Fibroblast of skin of left quadriceps (primary cell): Measurements from ENCODE around the gene USP54.

ENCODE experiments used
- DNase-seq, 2 experiments: peaks; one replicate each; pipeline ENCODE4 v3.0.0-alpha.2; 2013; ENCODE audit warnings: low read depth in 2 of 2

USP54 gene

GRCh38 chr10:73529089-73529832 is 61.9 kb downstream of the USP54 start:
- peak; percentile 61 to 62 for DNase-seq

- DNase-seq: peak; percentile 24 to 28
Measured at GRCh38 chr10:73522263-73522662, 68.9 kb downstream of the USP54 start.

GRCh38 chr10:73519336-73519735 is 71.8 kb downstream of the USP54 start:
- DNase-seq: no peak

GRCh38 chr10:73517166-73517888 is 73.8 kb downstream of the USP54 start:
- DNase-seq: no peak

- DNase-seq: no peak
Measured at GRCh38 chr10:73512207-73512743, 78.9 kb downstream of the USP54 start.

GRCh38 chr10:73509695-73510094 is 81.4 kb downstream of the USP54 start:
- DNase-seq: no peak

- no peak for DNase-seq
Measured at GRCh38 chr10:73506491-73506890, 84.7 kb downstream of the USP54 start.

- no peak for DNase-seq
Measured at GRCh38 chr10:73506074-73506473, 85.1 kb downstream of the USP54 start.

- DNase-seq: no peak
Measured at GRCh38 chr10:73503037-73503436, 88.1 kb downstream of the USP54 start.

DNA sequence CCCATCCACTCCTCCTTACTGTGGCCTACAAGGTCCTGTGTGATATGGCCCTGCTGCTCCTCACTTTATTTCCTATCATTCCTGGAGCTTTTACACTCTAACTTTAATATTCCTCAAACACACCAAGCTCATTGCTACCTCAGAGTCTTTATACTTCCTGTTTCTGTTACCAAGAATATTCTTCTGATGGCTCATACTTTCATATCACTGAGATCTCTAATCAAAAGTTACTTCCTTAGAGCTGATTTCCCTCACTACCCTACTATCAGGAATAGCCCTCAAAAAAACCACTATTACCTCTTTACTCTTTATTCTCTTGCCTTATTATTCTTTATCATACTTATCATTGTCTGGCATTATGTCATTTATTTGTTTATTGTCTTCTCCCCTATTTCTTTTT is 89.5 kb downstream of the USP54 start:
- DNase-seq: no peak

GRCh38 chr10:73497623-73498022 is 93.5 kb downstream of the USP54 start:
- DNase-seq: no peak

DNA sequence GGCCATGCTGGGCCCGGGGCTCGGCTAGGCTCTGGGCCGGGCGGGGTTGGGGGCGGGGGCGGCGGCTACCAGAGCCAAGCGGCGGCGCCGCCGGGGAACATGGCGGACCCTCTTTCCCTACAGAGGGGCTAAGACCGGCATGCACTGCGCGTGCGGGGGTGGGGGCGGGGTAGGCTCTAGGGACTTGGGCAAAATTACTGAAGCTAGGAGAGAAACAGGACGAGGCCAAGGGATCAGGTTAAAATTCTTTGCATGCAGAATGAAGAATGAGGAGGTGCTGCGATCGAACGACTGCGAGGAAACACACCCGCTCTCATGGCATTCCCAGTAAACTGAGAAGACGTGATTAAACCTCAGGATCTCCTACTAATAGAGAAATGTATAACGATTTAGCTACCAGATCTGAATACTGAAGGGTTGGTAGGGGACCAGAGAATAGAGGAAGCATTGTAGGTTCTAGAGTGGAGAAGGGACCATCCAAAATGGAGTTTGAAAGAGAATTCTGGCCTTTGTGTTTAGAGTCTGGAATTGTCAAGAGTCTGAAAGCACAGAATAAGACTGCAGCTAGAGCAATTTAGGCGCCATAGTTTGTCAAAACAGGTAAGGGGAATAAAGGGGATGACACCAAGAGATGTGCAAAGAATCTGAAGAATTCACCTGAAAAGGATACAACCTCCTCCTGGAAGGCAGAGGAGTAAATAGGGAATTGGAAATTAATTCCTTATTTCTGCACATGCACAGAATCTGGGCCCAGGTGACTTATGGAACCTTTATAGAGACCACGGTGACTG is 95.1 kb downstream of the USP54 start, which contains the start of gene PPP3CB:
PPP3CB (minus strand) TSS at position 141 of the 791 bp plus-strand sequence; CDS start at position 6, 135 bp downstream.
- DNase-seq: peak; percentile 95

DNA sequence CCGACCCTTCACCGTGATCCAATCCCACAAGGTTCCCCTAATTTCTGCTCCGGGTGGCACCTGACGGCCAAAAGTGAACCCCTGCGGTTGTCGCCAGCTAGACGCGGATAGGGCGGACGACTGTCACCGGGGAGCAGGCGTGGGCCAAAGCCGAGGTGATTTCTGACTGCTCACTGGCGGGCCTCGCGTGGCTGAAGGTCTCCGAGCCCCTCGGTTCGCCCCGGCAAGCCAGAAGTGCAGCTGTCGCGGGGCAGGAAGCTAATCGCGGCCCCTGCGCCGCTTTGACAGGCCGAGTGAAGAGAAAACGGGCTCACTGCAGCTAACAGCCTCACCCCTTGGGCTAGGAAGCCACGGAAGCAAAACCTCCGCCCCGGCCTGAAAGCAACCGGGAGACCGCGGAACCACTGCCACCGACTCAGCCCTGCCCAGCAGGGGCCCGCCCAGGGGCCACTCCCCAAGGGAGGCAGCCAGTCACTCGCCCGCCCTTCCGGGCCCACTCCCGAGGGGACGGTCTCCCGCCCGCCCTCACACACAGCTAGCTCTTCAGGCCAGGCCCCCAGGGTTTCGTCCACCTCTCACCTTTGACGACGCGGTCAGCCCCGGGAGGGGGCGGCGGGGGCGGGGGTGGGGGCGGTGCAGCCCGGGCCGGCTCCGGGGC is 95.8 kb downstream of the USP54 start:
- peak; percentile 47 to 48 for DNase-seq

DNA sequence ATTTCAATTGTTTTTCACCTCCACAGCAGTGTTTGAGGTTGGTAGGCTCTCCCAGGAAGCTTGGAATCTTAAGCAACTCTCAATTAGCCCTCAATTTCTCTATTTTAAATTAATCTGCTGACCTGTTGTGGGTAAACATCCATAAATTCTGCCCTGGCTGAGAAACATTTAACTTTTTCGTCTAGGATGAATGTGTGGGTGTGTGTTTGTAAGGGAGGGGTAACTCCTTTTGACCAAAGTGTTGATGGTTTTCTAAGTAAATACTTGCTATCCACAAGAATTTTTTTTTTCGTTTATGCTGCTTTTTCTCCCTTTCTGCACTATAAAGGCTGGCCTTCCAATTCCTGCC is 96.3 kb downstream of the USP54 start:
- DNase-seq: no peak

- DNase-seq: no peak
Measured at GRCh38 chr10:73494213-73494612, 96.9 kb downstream of the USP54 start.

GRCh38 chr10:73493781-73494180 is 97.4 kb downstream of the USP54 start:
- peak; percentile 82 to 84 for DNase-seq

GRCh38 chr10:73486601-73487000 is 104.5 kb downstream of the USP54 start:
- DNase-seq: no peak

- DNase-seq: no peak
Measured at GRCh38 chr10:73485320-73485719, 105.8 kb downstream of the USP54 start.

GRCh38 chr10:73480158-73480557 is 111.0 kb downstream of the USP54 start:
- DNase-seq: peak in 1 of 2 experiments; percentile 21

- no peak for DNase-seq
Measured at GRCh38 chr10:73478636-73479035, 112.5 kb downstream of the USP54 start.

DNA sequence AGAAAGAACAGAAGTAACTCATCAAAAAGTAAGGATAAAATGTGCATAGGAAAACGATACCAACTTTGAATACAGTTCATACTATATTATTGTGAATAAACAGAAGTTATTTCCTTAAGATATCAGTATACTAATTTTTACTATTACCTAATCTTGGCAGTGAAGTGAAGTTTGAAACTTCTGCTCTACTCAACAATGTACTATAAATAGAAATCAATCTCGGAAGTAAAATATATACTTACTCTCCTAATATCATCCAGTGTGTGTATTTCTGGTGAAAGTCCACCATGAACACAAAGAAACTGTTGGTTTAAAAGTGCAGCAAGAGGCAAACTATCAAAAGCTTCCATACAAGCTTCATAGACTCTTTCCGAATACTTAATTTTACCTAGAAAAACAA is 119.9 kb downstream of the USP54 start:
- DNase-seq: no peak

DNA sequence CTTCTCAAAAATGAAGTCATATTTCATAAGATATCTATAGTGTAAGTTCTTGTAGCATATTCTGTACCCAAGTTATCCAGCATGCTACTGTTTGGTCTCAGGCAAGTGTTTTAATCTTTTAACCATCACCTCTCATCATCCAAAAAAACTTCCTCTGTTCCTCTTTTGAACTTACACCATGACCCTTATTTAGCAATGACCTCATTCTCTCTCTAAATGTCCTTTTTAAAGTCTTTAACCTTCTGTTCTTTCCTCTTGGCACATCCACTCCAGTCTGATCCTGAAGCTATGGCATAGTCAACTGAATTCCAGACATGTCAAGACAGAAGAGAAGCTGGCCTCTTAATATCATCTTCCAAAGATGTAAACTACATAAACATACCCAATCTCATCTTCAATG is 121.6 kb downstream of the USP54 start:
- no peak for DNase-seq
